SK-N-MC (cell line): ENCODE results near the gene ZC3H4.

Experiments used
- EZH2 ChIP-seq: fragments of 200-600 bp; sonication (generic); IDR thresholded peaks from one replicate; pipeline ENCODE4 v1.6.1; 2017; ENCODE audit warnings: antibody characterized with exemption
- POLR2AphosphoS5 ChIP-seq: IDR thresholded peaks from 2 replicates; pipeline ENCODE4 v1.6.1; 2012; ENCODE audit warnings: mild to moderate bottlenecking, low read depth, low read length, borderline replicate concordance

GRCh38 chr19:47124937-47125668 lies 11.5 kb upstream of the ZC3H4 start:
- TF ChIP-seq EZH2 (no peak), POLR2AphosphoS5 (no peak)
